ENCODE measurements around the gene DMBT1.
A peak's percentile ranks its signal among the peaks of the same experiment; 100 is the strongest.

The DMBT1 gene

GRCh38 chr10:122560279-122560804 lies at the start of gene DMBT1:
TSS of gene DMBT1 (plus strand) at chr10:122560754. CDS start at chr10:122560771, 17 bp downstream.
- DNase-seq = no peak

- DNase-seq = no peak
Observed at GRCh38 chr10:122513053-122513452, 47.5 kb upstream of the DMBT1 start.

DNA sequence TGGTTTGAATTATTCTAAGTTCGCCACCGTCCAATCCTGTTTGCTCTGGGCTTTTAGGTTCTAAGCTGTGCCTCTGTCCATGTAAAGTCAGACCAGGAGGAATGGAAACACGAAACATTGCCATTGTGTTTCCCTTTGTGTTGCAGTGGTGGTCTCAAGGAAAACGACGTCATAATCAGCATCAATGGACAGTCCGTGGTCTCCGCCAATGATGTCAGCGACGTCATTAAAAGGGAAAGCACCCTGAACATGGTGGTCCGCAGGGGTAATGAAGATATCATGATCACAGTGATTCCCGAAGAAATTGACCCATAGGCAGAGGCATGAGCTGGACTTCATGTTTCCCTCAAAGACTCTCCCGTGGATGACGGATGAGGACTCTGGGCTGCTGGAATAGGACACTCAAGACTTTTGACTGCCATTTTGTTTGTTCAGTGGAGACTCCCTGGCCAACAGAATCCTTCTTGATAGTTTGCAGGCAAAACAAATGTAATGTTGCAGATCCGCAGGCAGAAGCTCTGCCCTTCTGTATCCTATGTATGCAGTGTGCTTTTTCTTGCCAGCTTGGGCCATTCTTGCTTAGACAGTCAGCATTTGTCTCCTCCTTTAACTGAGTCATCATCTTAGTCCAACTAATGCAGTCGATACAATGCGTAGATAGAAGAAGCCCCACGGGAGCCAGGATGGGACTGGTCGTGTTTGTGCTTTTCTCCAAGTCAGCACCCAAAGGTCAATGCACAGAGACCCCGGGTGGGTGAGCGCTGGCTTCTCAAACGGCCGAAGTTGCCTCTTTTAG lies 46.3 kb upstream of the DMBT1 start:
- DNase-seq = no peak

GRCh38 chr10:122515022-122515424 lies 45.5 kb upstream of the DMBT1 start:
- DNase-seq = no peak

DNA sequence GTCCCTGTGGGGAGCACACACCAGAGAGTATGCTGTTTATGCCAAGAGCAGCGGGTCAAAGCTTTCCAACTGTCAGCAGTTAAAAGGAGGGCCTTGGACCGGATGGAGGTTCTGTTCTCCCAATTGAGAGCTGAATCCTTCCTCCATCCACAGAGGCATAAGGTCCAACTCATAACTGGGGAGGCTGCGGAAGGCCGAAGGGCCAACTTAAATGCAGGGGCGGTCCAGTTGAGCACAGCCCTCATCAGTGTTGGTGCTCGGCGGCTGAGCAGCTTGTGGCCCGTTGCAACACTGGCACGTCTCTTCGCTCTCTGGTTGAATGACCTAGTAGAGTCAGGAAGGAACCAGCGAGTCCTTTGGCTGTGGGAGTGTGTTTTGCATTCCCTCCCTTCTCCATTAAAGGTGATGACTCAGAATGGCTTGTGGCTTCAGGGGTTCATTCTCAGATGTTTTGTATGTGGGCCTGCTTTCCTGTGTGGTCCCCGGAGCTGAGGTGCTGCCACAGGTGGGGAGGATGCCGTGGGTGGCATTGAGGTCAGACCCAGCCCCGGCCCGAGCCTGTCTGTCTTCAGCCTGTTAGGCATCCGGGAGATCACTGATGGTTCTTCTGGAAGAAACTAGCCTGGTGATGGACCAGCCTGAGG lies 44.8 kb upstream of the DMBT1 start:
- peak; percentile 60 for DNase-seq

- no peak for DNase-seq
Observed at GRCh38 chr10:122516734-122517133, 43.8 kb upstream of the DMBT1 start.

GRCh38 chr10:122519144-122519543 lies 41.4 kb upstream of the DMBT1 start:
- DNase-seq = no peak

DNA sequence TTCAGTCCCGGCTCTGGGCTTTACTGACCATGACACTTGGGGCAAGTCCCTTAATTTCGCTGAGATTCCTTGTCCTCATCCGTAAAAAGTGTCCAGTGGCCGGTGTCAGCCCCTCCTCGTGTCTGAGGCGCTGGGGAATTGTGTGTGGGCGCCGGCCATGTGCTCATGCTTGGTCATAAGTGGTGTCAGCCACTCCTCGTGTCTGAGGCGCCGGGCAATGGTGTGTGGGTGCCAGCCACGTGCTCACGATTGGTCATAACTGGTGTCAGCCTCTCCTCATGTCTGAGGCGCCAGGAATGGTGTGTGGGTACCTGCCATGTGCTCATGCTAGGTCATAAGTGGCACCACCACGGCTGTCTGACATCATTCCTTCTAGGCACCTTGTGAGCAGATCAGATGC lies 40.7 kb upstream of the DMBT1 start:
- DNase-seq = no peak

DNA sequence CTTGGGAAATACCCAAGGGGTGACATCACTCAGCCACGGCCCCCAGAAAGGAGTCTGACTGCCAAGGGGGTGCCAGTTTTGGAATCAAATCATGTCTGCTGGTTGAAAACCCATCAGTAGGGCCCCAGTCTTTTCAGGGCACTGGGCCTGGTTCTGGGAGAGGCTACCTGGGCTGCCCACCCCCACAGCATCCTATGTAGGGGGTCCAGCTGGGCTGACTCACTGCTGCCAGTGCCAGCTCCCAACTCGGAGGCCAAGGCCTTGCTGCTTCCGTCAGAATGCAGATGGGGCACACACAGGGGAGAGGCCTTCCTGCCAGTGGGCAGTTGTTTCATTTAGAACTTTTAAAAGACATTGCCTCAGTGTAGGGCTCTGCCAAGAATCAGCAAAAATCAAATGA lies 39.5 kb upstream of the DMBT1 start:
- DNase-seq = no peak

- DNase-seq = no peak
Observed at GRCh38 chr10:122524811-122525210, 35.7 kb upstream of the DMBT1 start.

GRCh38 chr10:122525788-122526187 lies 34.8 kb upstream of the DMBT1 start:
- no peak for DNase-seq

DNA sequence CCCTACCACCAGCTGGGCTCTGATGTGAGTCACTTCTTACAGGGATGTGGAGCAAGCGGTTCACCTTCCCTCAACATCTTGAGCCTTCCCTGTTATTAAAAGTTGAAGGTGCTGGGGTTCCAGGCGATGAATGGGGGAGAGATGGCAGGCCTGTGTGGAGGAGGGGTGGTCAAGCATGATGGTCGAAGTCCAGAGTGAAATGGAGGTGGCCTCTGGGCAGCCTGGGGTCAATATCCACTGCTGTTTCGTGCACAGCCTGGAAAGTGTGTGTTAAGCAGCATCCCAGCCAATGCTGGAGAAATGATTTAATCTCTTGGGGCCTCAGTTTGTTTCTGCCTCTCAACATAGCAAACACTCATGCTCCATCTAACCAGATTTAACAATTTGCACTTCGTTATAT lies 33.7 kb upstream of the DMBT1 start:
- DNase-seq = no peak

DNA sequence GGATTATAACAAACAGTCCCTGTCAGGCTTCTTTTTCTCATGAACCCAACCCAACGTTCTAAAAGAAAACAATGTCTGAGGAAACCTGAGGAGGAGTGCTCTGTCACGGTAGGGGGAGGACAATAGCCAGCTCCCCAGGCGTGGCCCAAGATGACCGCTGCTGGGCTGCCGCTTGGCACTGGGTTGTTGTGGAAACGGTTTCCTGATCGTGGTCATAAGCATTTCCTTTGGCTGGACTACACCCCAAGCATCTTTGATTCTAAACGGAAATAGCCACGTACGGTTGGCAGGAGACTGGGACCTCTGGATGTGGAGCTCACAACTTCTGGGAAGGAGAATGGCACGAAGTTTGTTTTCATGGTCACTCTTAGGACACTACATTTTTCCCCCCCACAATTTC lies 30.4 kb upstream of the DMBT1 start:
- no peak for DNase-seq

DNA sequence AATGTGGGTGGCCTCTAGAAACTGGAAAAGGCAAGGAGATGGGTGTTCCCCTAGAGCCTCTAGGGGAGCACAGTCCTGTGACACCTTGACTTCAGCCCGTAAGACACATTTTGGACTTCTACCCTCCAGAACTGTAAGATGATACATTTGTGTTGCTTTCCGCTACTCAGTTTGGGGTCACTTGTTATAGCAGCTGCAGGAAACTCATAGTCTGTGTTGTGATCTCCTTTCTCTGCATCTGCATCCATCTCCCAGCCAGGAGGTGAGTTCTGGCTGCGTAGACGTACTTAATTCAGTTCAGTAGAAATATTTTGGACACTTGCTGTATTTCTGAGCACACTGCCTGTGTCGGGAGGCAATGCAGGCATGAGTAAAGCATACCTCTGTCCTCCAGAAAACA lies 29.3 kb upstream of the DMBT1 start:
- DNase-seq = no peak

- DNase-seq = no peak
Observed at GRCh38 chr10:122531939-122532338, 28.6 kb upstream of the DMBT1 start.

- DNase-seq = no peak
Observed at GRCh38 chr10:122532601-122533296, 27.8 kb upstream of the DMBT1 start.

- no peak for DNase-seq
Observed at GRCh38 chr10:122537545-122537944, 23.0 kb upstream of the DMBT1 start.

DNA sequence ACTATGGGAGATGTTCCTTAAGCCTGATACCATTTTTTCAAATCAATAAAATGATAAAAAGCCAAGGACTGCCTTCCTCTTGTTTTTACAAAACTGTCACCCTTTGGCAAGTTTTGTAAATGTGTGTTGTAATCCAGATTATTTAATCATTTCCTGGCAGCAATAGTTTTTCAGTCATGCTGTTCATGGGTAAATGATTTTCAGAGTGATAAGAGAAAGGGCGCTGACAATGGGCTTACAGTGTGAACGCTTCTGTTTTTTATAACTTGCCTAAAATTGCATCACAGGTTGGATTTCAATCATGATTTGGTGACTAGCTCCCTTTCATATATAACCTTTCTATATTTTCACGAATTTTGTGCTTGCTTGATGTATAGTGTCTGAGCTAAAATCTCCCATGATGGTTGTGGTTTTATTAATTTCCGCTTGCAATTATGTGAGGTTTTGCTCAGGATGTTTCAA lies 19.0 kb upstream of the DMBT1 start:
- no peak for DNase-seq

GRCh38 chr10:122543676-122544445 lies 16.7 kb upstream of the DMBT1 start:
- DNase-seq = no peak

DNA sequence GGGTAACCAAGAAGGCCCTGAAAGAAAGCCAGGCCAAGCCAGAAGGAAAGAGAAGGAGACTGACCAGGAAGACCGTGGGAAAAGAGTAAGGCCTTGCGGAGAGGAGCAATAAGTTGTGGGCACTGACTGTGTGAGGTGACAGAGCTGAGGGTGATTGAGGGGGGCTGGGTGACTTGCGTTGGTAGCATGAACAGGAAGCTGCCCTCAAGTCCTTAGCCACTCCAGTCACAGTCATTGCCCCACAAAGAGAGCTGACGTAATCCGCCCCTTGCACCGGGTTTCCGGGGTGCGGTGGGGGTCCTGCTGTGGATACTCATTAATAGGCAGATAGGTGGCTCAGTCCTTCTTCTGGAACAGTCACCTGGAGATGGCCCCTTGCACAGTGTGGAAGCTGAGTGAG lies 16.1 kb upstream of the DMBT1 start:
- DNase-seq = no peak

- DNase-seq = no peak
Observed at GRCh38 chr10:122546242-122546641, 14.3 kb upstream of the DMBT1 start.

DNA sequence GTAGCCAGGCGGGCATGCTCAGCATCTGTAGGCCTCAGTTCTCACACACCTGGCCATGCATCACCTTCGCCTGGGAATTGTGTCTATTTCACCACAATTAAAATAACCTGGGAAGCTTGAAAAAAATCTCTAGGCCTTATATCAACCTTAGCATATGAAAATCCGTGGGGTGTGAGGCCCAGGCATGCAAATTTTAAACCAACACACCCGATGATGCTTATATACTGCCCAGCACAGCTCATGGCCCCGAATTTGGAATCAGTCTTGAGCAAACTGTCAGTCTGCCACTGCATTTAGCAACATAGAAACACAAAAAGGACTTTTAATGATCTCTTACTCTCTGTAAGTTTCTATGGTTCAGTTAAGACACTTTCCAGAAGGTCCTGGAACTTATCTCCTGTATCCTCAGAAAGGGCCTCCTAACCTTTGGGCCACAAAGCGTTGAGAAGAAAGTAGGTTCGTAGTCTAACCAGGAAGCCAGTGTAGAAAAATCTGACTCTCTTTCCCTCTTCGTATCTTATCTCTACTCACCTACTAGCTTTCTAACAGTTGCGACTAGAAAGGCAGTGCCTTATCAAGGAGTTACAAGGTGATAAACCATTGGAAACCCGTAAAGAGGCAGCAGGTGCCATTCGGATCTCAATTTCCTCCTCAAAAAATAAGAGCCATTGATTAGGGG lies 12.0 kb upstream of the DMBT1 start:
- no peak for DNase-seq

Measured in stimulated activated naive CD4-positive, alpha-beta T cell treated with Interleukin-2 at 50 U/mL for 16 hours (primary cell).